GM18498 (cell line): Measurements from ENCODE around the gene HOXA10.

Experiments
- ATAC-seq: cut with Tn5 transposase; IDR thresholded peaks from one replicate; pipeline ENCODE4 v1.9.1; 2021; ENCODE audit warnings: mild to moderate bottlenecking, moderate library complexity; ENCODE audit not compliant: unreplicated experiment

HOXA10 gene

DNA sequence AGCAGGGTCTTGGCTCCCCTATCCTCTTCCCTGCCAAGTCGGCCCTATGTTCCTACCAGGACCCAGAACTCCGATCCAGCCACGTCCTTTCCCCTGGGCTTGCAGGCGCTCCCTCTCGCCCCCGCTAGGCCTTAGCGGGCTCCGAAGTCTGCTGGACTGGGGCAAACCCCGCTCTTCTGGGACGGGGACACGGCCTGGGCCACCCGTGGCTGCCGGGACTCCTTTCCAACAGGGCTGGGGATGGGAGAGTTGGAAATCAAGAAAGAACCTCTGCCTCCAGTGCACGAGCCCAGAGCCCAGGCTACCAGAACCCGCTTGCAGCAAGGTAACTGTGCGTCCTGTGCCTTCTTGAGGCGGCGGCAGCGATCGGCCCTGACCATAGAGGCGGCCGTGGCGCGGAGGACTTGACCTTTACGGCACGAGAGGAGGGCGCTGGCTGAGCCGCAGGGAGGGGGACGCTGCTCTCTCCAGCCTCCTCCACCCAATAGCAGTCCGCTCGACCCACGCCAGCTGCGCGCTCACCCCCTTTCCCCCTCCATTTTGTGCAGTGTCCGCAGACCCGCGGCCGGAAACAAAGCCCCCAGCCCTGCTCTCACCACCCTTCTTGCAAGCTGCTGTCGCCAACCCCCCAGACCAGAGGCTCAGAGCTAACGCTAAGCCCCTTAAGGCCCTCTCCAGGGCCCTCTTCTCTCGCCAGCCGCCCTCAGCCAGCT is 17.9 kb upstream of the HOXA10 start:
- ATAC-seq, result no peak

DNA sequence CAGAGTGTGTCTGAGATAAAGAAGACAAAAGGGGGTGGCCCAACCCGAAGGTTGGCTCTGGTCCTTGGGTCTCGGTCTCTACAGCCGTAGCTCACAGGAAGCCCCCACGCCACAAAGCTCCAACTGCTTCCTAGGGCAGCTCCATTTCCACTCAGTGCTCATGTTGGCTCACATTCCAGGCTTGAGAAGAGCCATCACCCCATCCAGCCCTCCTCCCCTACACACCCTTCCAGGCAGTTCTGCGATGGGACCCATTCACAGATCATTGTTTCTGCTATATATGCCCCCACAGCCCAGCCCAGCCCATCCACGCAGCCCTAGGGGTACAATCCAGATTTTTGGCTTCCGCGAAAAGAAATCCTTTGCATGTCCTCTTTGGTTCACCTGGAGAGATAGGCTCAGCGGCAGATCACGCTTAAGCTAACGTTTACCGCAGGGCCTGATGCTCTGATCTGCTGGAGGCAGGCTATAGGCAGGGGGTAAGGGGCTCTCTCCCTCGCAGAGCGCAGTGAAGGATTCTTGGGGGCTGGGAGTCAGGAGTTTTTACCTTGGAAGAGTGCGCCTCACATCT is 17.1 kb upstream of the HOXA10 start:
- no peak for ATAC-seq

DNA sequence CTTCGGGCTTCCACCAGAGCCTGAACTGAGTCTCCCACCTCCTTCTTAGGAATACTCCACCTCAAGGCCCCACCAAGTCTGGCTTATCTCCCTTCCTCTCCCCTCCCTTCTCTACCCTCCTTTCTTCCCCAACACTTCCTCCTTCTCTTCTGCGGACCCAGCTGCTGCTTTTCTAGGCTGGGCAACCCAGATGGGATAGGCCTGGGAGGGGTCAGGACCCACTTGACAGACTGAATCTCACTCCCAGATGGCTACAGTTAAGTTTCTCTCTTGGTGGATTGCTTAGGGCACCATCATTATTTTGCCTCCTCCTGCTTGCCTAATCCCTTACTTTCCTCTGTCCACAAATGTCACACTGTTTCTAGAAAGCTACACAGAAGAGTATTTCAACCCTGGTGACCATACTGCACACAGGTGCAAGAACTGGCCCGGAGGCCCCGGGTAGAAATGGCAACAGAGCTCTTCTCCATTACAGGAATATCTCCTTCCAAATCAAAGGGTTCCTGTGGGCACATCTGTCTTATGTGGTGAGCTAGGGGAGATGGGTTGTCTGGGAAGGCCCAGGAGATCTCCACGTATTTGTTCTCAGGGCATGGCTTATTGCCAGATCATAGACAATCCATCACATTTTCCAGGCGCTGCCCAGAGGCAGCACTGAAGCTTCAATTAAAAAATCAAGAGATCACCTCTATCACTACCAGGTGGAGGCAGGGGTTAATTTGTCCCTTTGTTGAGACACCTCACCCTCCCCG is 16.1 kb upstream of the HOXA10 start:
- no peak for ATAC-seq

DNA sequence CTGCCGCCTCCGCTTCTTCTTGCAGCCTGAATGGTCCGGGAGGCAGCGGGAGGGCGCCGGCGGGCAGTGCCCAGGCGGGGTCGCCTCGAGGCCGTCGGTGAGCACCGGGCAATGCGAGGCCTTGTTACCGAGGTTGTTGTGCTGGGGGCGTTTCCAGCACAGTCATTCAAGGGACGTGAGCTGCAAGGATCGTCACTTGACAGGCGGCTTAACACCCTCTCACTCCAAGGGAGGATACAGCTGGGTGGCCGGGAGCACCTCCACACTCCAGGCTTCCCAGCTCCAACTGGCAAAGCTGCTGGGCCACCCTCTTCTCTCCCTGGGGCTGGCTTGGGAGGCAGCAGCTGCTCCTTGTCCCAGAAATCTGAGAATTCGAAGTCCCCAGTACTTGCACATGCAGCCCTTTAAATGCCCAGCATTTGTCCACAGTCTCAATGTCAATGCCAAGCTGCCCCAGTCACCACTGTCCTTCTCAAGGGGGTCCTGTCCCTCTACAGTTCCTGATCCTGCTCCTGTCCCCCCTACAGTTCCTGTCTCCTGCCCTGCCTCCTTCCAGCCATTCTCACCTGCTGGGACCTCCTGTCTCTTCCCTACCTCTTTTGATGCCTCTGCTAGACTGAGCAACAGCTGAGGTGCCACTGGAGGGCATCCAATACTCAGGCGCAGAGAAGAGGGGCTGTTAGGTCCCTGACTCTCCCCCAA is 15.3 kb upstream of the HOXA10 start:
- no peak for ATAC-seq

DNA sequence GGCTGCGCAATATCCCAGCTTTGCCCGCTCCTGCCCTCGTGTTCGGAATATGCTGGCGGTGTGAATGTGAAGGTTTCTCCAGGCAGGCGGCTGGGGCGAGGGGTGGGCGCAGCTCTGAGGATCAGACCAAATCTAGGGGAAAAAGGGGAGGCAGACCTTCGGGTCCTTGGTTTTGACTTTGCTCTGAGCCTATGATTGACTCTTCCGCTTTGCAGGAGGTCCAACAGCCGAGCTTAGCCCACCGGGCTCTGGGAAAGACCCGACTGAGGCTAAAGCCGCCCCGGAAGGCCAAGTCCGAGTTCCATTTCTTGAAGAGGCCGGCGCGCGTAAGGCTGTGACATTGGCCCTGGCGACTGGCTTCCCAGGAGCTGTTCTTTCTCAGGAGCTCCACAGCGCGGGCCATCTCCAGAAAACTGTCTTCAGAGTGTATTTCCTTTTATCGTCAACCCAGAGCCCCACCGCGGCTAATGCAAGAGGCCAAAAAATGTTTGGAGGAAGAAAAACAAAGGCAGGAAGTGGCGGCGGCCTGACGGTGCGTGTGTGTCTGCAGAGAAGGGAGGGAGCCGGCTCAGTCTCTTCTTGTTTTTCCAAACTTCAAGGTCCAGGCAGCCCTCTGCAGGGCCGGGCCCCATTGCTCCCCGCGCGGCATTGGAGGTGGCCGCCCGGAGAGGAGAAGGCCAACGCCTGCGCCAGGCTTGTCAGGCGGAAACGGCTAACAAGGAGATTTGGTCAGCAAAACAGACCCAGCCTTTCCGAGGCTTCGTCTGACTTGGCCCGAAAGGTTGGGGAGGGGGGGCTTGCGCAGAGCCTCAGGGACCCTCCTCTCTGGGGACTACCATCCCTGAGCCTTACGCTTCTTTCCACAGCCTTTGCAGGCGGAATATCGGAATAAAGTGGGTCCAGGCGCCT is 14.5 kb upstream of the HOXA10 start:
- ATAC-seq, result no peak

DNA sequence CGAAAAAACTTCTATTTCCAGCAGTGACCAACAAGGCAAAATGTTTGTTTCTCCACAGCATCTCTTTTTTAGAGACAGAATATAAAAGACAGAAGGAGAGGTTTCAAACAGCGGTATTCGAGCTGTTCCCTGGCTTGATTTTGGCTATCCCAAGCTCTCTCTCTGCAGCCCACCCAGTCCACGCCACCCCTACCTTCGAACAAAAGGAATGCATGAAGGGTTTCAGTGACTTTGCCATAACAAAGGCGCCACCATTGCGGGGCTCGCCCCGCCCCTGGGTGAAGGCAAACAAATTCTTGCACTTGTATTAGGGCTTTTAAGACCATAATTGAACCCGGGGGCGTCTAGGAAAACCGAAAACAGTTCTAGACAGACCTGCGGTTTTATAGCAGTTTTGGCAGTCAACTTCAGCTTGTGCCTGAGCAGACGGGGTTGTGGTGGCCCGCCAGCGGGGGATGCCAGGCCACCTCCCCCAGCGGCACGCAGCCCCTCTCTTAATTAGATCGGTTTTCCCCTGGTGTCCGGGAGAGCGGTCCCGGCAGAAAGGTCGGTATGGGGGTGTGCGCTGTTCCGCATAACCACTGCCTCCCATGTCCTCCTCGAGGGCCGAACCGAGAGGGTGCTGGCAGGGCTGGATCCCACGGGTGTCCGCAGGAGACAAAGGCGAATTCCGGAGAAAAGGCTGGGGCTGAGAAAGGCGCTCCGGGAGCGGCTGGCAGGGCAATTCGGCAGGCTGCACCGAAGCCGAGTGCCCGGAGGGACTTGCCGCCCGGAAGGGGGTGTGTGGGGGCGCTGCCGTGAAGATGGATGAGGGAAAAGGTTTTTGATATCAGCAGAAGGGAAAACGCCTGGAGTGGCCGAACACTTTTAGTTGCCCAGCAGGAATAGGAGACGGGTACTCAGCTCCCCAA is 13.6 kb upstream of the HOXA10 start:
- ATAC-seq, result no peak

DNA sequence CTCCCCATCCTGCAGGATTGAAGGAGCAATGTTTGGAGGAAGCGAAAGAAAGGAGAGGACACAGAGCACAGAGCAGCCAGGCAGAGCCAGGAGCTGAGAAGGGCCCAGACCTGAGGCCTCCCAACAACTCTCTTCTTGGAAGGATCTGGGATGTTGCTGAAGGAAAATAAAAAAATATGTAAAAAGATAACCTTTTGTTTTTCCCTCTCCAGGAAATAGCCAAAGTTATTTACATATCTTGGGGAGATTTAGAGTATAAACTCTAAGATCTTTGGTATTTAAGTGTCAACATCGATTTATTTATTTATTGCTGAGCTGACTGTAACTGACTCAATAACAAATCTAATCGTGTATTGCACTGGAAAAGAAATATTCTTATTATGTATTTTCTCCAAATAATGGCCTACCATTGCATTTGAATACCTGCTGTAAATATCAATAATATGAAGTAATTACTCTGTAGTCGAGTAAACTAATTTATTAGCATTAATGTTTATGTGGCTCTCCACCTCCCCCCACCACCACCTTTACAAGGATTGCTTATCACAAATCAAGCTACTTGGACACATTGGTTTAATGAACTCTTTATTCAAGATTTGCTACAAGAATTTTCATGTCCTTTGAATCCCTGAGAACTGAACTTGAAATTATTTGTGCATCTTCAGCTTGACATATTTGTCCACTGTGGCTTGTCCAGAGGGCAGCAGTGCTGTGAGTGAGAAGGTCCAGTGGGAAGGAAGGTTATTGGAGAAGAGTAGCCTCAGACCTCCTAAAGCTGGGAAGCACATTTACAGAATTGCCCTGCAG is 12.8 kb upstream of the HOXA10 start:
- ATAC-seq, result no peak

DNA sequence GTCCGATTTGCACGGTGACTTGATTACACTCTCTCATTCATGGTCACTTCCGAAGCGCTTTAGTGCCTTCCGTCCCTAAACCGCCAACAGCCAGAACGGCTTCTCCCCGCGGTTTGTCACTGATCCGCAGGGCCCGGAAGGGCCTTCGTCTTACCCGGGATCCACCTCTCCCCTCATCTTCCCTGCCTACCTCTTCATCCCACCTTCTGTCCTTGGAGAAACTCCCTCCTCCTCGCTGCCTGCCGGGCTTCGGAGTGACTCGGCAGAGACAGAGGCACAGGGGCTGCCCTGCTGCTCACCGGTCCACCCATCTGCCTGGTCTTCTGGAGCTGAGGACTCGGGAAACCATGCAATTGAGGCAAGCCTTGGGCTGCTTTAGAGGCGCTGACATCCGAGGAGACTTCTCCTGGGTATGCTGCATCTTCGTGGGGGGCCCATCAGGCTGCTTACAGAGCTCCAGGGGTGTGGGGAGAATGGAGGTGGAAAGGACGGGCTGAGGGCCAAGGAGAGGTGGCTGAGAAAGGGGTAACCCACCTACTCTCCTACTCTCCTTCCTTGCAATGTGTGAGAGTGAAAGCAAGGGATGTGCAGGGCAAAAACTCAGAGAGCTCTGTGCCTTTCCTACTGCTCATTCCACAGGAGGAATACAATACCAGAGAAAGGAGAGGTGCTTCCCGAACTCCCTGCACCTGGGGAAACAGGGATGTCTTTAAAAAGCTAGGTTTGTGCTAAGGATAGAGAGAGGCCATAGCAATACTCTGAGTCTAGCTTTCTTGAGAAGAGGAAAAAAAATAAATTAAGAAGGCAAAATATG is 11.9 kb upstream of the HOXA10 start:
- no peak for ATAC-seq

DNA sequence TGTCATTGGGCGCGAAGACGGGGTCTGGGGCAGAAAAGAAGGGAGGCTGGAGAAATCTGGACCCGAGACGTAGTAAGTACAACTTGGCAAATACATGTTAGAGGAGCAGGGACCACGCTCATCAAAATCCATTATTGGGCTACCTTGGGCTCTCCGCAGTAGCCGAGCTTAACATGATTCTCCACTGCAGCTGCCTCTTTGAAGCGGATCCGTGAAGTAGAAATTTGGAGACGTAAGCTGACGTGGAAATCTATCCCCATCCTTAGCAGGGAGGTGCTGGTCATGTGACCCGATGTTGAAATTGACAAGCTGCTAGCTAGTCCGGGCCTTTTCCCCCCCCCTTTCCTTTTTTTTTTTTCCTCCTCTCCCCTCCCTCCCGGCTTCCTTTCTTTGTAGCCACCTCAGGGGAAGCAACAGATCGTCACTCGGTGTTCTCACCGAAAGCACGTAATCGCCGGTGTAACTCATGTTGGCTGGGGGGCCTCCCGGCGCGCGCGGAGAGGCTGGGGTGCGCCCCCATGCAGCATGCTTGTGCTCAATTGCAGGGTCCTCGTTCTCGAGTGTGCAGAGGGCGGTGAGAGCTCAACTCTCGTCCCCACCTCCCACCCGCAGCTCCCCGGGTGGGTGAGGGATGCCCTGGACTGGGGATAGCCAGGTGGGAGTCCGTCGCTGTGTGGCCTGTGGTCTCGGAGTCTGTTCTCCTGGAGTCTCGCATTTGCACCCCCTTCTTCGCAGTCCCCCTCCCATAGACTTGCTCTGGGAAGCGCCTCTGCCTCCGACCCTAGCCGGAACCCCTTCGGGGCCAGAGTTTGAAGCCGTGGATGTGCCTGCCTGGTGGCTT is 11.1 kb upstream of the HOXA10 start, which contains the start of gene HOXA11:
Gene HOXA11 (minus strand): TSS at position 220 of the 841 bp plus-strand sequence. CDS start 88 bp downstream, at position 132.
- no peak for ATAC-seq

DNA sequence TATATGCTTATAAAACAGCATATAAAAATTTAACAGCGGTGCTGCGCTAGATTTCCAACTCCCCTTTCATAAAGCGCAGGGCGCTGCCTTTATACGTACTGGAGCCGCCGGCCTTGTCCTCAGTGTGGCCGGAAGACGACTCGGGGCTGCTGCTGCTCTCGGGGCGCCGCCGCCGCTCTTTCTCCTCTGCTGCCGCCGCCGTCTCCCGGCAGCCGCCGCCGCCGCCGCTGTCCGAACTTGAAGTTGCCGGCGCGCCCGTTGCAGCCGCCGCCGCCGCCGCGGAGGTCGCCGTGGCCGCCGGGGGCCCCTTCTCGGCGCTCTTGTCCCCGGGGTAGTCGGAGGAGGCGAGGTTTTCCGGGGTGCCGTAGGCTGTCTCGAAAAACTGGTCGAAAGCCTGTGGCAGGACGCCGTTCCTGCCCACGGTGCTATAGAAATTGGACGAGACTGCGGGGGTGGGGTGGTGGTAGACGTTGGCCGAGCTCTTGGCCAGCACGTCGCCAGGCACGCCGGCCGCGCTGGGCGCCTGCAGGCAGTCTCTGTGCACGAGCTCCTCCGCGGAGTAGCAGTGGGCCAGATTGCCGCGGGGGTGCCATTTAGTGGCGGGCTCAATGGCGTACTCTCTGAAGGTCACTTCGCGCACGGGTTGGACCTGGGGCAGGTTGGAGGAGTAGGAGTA is 10.4 kb upstream of the HOXA10 start:
- no peak for ATAC-seq

DNA sequence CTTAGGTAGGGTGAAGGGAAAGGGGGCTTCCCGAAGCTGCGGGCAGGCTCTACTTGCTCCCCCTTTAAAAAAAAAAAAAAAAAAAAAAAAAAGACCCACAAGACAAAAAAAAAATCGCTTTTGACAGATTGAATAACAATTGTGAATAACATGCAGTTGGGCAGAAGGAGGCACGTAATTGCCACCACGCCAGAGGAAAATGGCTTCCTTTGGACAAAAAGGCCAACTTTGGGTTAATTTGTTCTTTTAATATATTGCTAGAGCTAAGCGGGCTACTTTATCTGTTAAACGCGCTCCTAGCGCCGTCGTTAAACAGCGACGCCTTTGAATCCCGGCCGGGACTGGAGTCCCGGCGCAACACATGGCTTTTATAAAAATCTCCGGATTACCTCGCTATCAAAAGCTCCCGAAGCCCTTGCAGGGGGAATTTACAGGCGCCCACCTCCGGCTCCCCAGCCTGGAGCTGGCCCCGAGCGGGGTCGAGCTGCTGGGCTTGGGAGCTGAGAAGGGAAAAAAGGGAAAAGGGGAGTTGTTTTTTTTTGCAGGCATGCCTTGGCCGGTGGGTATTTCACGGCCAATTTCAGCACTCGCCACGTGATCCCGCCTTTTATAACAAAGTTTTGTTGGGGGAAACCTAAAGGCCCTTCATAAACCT is 9.7 kb upstream of the HOXA10 start:
- no peak for ATAC-seq

DNA sequence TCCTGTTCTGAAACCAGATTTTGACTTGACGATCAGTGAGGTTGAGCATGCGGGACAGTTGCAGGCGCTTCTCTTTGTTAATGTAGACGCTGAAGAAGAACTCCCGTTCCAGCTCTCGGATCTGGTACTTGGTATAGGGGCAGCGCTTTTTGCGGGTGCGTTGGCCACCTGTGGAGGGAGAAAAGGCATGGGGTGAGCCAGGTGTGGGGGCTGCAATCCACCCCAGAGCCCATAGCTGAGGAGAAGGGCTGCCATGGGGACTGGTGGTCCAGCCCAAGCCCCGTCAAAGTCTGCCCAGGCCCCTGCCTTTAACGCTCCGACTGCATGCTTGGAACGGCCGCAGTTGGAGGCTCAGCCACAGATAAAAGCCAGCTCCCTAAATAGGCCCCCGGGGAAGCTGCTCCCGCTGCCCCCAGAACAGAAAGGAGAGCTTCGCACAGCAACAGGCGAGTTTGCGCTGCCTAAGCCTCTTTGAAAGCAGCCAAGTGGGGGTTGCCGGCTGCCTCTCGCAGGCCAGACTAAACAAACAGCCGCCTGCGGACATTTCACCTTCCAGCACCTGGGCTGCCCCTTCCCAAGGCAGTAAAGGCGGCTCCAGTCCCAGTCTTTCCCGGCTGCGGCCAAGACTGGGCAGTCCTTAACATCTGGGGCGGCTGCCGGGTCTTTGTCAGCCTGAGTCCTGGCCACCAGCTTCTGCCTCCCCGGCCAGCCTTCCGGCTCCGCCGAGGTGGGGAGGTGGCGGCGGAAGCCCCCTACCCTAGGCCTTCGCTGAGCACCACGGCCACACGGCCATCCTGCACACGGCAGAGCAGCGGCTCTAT is 9.0 kb upstream of the HOXA10 start:
- no peak for ATAC-seq

DNA sequence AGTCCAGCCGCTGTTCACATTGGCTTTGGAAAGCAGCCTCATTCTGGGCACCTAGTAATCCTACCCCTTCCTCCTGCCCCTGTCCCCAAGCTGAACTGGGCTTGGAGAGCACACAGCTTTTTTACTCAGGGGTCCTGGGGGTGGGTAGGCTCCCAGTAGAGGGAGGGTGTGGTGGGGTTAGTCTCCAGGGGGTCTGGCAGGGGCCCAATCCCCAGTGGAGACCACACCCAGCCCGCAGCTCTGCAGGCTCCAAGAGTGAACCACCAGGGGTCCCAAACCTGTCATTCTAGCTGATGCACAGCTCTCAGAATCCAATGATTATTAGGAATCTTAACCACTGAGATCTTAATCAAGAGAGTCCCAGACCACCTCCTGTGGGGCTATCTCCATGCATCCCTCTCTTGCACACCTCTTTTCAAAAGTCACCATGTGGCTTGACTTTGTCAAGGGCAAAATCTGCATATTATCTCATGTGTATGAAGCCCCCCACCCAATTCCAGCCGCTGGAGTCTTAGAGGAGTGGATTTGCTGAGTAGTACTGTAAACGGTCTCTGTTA is 8.2 kb upstream of the HOXA10 start:
- ATAC-seq, result no peak

DNA sequence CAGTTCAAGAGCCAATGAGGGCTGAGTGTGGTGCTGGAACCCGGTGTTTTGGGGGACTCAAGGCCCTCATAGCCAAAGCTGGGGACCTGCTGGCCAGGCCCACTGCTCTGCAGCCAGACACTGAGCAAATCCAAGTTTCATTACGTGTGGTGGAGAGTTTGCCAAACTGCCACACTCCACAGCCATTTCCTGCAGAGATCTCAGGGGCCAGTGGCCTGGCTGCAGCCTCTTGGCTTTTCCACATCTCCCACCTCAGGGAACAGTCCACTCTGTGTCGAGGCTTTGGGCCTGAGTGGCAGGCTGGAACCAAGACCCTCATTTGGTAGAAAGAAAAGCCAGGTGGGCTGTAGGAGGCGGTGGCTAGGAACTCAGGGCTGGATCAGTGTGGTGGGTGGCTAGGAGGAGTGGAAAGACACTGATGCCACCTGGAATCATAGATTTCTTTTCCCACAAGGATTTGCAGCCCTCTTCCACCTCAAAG is 7.7 kb upstream of the HOXA10 start:
- no peak for ATAC-seq
